HCT116 (cell line): ENCODE measurements around the gene MYEF2.

Experiments
- CTCF ChIP-seq, 3 experiments: fragments of 200-600 bp in 1 of 3; sonication (generic) in 1 of 3; IDR thresholded peaks in 2 of 3; conservative IDR thresholded peaks in 1 of 3; 2 replicates each; pipeline ENCODE4 v1.5.1; 2012 to 2017; ENCODE audit warnings: low read depth in 2 of 3, low read length in 2 of 3, antibody characterized with exemption in 1 of 3, borderline replicate concordance in 1 of 3, control low read depth in 1 of 3, mild to moderate bottlenecking in 1 of 3, mixed read lengths in 1 of 3, mixed run types in 1 of 3, moderate library complexity in 1 of 3; ENCODE audit not compliant: insufficient read depth in 1 of 3
- EGR1 ChIP-seq: IDR thresholded peaks from 2 replicates; pipeline ENCODE4 v1.6.1; 2012; ENCODE audit warnings: low read depth
- ELF1 ChIP-seq: IDR thresholded peaks from 2 replicates; pipeline ENCODE4 v1.6.1; 2012; ENCODE audit warnings: low read depth, borderline replicate concordance
- EZH2phosphoT487 ChIP-seq: fragments of 200-600 bp; IDR thresholded peaks from 2 replicates; pipeline ENCODE4 v1.6.1; 2018; ENCODE audit warnings: antibody characterized with exemption, borderline replicate concordance
- JUND ChIP-seq: IDR thresholded peaks from 2 replicates; pipeline ENCODE4 v1.6.1; 2012
- POLR2A ChIP-seq: IDR thresholded peaks from 2 replicates; pipeline ENCODE4 v1.7.0; 2011; ENCODE audit warnings: borderline replicate concordance; ENCODE audit not compliant: insufficient read depth, insufficient read length; ENCODE audit errors: extremely low read depth
- SRF ChIP-seq: IDR thresholded peaks from 2 replicates; pipeline ENCODE4 v1.6.1; 2012; ENCODE audit warnings: low read depth
- YY1 ChIP-seq: IDR thresholded peaks from 2 replicates; pipeline ENCODE4 v1.6.1; 2011; ENCODE audit warnings: low read length, low read depth, moderate library complexity, mild to moderate bottlenecking; ENCODE audit not compliant: insufficient replicate concordance; ENCODE audit errors: extremely low read depth
- ZBTB33 ChIP-seq: IDR thresholded peaks from 2 replicates; pipeline ENCODE4 v1.6.1; 2011; ENCODE audit warnings: mild to moderate bottlenecking, low read length, moderate library complexity; ENCODE audit not compliant: insufficient replicate concordance; ENCODE audit errors: extremely low read depth
- ZNF274 ChIP-seq: fragments of 200-500 bp; sonication (Bioruptor generic); IDR thresholded peaks from 2 replicates; pipeline ENCODE4 v1.6.1; 2014; ENCODE audit warnings: mild to moderate bottlenecking, low read depth, low read length, inconsistent platforms
- TF ChIP-seq, protein P1 (sequence below): IDR thresholded peaks from 2 replicates; pipeline ENCODE4 v1.6.1; 2012; ENCODE audit warnings: low read depth
- TF ChIP-seq, protein P2 (sequence below): IDR thresholded peaks from 2 replicates; pipeline ENCODE4 v1.6.1; 2012

DNA sequence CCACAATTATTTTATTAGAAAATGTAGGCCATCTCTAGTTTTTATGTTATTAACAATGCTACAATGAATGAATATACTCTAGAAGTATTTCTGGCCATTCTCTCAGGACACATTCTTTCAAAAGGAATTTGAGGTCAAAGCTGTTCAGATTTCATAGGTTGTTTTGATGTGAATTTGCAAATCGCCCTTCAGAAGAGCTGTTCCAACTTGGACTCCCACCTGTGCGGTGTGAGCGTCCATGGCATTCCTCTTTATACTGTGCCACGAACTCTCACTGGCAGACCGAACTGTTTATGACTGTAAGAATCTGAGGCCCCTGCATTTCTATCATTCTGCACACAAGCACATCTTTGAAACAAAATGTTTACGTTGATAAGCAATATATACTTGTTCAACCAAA lies 75.9 kb downstream of the MYEF2 start:
- TF ChIP-seq YY1 (no peak), SRF (no peak), CTCF (IDR thresholded peaks at IDR 0.05 in 2 of 3, conservative IDR thresholded peaks at IDR 0.05 in 1 of 3; ENCODE audit: borderline replicate concordance in 1 of 3, insufficient read depth in 1 of 3, low read depth in 2 of 3, low read length in 2 of 3) (no peak), POLR2A (no peak), JUND (no peak), EZH2phosphoT487 (no peak), ELF1 (no peak), ZBTB33 (no peak), EGR1 (no peak), ZNF274 (no peak)
- TF ChIP-seq, protein P1, sequence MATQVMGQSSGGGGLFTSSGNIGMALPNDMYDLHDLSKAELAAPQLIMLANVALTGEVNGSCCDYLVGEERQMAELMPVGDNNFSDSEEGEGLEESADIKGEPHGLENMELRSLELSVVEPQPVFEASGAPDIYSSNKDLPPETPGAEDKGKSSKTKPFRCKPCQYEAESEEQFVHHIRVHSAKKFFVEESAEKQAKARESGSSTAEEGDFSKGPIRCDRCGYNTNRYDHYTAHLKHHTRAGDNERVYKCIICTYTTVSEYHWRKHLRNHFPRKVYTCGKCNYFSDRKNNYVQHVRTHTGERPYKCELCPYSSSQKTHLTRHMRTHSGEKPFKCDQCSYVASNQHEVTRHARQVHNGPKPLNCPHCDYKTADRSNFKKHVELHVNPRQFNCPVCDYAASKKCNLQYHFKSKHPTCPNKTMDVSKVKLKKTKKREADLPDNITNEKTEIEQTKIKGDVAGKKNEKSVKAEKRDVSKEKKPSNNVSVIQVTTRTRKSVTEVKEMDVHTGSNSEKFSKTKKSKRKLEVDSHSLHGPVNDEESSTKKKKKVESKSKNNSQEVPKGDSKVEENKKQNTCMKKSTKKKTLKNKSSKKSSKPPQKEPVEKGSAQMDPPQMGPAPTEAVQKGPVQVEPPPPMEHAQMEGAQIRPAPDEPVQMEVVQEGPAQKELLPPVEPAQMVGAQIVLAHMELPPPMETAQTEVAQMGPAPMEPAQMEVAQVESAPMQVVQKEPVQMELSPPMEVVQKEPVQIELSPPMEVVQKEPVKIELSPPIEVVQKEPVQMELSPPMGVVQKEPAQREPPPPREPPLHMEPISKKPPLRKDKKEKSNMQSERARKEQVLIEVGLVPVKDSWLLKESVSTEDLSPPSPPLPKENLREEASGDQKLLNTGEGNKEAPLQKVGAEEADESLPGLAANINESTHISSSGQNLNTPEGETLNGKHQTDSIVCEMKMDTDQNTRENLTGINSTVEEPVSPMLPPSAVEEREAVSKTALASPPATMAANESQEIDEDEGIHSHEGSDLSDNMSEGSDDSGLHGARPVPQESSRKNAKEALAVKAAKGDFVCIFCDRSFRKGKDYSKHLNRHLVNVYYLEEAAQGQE: no peak
- TF ChIP-seq, protein P2, sequence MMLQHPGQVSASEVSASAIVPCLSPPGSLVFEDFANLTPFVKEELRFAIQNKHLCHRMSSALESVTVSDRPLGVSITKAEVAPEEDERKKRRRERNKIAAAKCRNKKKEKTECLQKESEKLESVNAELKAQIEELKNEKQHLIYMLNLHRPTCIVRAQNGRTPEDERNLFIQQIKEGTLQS: no peak
